HFFc6 (cell line): ENCODE results near the gene VSIR. TPM values are rescaled to one million over a fixed set of nuclear protein-coding genes. Genes with fewer than 3 reads are reported as not detected.

ENCODE experiments used
- DNase-seq: peaks from one replicate; pipeline ENCODE4 v3.0.0-alpha.2; 2018
- H3K27ac Mint-ChIP-seq: 2 replicates; pipeline ENCODE4 v1.8.0; 2020; ENCODE audit warnings: mild to moderate bottlenecking, mixed read lengths
- H3K27me3 Mint-ChIP-seq: 2 replicates; pipeline ENCODE4 v1.8.0; 2021; ENCODE audit warnings: mild to moderate bottlenecking, moderate library complexity, mixed read lengths; ENCODE audit not compliant: insufficient read depth
- H3K36me3 Mint-ChIP-seq: 2 replicates; pipeline ENCODE4 v1.8.0; 2021; ENCODE audit warnings: low read depth, mixed read lengths
- H3K4me1 Mint-ChIP-seq: 2 replicates; pipeline ENCODE4 v1.8.0; 2020; ENCODE audit warnings: low read depth, mixed read lengths
- H3K4me3 Mint-ChIP-seq: 2 replicates; pipeline ENCODE4 v1.8.0; 2020; ENCODE audit warnings: mild to moderate bottlenecking, moderate library complexity, mixed read lengths
- H3K9me3 Mint-ChIP-seq: 2 replicates; pipeline ENCODE4 v1.8.0; 2020; ENCODE audit warnings: mild to moderate bottlenecking, mixed read lengths
- total RNA-seq, 6 experiments: library from RNA; stranded (reverse); fragmentation: NEBNext Ultra II Directional; extraction: Animal tissue kit (Norgen Biotek cat#: 25700); gene quantifications; 2 replicates in 1 of 6; 3 replicates in 5 of 6; pipeline ENCODE4 v1.2.3, GENCODE V29; 2021
- TF ChIP-seq, protein P1 (sequence below): fragments of 200-600 bp; sonication (generic); IDR thresholded peaks from 2 replicates; pipeline ENCODE4 v1.5.0; 2021; ENCODE audit warnings: antibody characterized with exemption, mild to moderate bottlenecking

Gene VSIR
- total RNA-seq, 6 experiments from 2014 or later = 24.3 to 36.2 (median 29.0) TPM

DNA sequence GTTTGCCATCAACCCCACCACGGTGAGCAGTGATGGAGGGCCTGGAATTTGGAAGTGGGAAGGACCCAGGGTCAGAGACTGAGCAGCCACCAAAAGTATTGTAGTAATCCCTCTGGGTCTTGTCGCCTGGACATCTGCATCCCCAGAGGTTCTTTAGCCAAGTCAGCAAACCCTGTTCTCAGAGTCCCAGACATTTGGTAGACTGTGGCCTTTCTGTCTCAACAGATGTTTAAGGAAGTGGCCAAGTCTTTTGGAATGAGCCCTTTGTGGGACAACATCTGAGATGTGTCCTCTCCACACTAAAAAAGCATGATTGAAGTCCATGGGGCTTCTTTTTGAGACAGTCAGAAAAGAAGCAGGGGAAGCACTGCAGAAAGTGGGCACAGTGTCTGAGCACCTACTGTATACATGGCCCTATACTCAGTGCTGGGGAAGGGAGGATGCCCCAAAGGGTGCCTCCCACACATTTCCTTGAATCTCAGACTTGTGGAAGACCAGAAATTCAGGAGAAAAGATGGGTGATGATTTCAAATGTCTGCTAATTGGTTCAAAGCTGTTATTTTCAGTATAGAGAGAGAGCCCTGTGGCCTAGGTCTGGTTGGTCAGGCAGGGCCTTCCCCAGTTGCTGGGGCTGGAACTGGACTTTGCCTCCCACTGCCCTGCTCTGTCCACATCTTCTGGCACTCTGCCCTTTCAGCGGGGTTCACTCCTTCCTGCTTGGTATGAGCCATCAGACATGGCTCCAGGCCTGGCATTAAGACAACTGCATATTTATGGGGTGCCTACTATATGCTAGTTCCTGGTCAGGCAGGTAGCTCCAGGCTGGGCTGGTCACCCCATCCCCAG lies 26.5 kb upstream of the VSIR start:
- no peaks in the 10 kb centered on the region for H3K36me3 Mint-ChIP-seq
- no peak overlapping the region for H3K4me3 Mint-ChIP-seq
- TF ChIP-seq, protein P1, sequence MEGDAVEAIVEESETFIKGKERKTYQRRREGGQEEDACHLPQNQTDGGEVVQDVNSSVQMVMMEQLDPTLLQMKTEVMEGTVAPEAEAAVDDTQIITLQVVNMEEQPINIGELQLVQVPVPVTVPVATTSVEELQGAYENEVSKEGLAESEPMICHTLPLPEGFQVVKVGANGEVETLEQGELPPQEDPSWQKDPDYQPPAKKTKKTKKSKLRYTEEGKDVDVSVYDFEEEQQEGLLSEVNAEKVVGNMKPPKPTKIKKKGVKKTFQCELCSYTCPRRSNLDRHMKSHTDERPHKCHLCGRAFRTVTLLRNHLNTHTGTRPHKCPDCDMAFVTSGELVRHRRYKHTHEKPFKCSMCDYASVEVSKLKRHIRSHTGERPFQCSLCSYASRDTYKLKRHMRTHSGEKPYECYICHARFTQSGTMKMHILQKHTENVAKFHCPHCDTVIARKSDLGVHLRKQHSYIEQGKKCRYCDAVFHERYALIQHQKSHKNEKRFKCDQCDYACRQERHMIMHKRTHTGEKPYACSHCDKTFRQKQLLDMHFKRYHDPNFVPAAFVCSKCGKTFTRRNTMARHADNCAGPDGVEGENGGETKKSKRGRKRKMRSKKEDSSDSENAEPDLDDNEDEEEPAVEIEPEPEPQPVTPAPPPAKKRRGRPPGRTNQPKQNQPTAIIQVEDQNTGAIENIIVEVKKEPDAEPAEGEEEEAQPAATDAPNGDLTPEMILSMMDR = no peak
- no peak for DNase-seq
- no peaks in the 10 kb centered on the region for H3K9me3 Mint-ChIP-seq
- H3K4me1 Mint-ChIP-seq = no peaks in the 10 kb centered on the region
- no peak overlapping the region for H3K27ac Mint-ChIP-seq
- H3K27me3 Mint-ChIP-seq = peaks cover 33% of the 10 kb centered on the region

DNA sequence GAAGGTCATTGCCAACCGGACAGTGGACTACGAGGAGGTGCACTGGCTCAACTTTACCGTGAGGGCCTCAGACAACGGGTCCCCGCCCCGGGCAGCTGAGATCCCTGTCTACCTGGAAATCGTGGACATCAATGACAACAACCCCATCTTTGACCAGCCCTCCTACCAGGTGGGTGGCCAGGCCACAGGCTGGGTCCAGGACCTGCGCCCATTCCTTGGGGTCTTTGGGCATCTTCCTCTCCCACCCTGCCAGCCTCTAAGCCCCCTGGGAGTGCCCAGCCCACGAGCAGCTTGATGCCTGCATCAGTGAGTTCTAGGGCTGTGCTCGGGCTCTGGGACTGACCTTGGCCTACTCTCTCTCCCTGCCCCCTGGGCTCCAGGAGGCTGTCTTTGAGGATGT lies 25.8 kb upstream of the VSIR start:
- Mint-ChIP-seq H3K27me3 (peaks cover 27% of the 10 kb centered on the region), H3K36me3 (no peaks in the 10 kb centered on the region), H3K9me3 (no peaks in the 10 kb centered on the region), H3K4me1 (no peaks in the 10 kb centered on the region), H3K4me3 (no peak overlapping the region), H3K27ac (no peak overlapping the region)
- TF ChIP-seq, protein P1 = no peak
- no peak for DNase-seq

DNA sequence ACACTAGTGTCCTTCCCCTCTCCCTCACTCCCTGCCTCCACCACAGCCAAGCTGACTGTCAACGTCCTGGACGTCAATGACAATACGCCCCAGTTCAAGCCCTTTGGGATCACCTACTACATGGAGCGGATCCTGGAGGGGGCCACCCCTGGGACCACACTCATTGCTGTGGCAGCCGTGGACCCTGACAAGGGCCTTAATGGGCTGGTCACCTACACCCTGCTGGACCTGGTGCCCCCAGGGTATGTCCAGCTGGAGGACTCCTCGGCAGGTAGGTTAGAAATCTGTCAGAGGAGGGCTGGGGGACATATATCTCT lies 24.9 kb upstream of the VSIR start:
- no peak overlapping the region for H3K4me3 Mint-ChIP-seq
- TF ChIP-seq, protein P1 = no peak
- no peak for DNase-seq
- no peaks in the 10 kb centered on the region for H3K4me1 Mint-ChIP-seq
- no peak overlapping the region for H3K27ac Mint-ChIP-seq
- H3K9me3 Mint-ChIP-seq = no peaks in the 10 kb centered on the region
- H3K36me3 Mint-ChIP-seq = no peaks in the 10 kb centered on the region
- H3K27me3 Mint-ChIP-seq = peaks cover 24% of the 10 kb centered on the region

DNA sequence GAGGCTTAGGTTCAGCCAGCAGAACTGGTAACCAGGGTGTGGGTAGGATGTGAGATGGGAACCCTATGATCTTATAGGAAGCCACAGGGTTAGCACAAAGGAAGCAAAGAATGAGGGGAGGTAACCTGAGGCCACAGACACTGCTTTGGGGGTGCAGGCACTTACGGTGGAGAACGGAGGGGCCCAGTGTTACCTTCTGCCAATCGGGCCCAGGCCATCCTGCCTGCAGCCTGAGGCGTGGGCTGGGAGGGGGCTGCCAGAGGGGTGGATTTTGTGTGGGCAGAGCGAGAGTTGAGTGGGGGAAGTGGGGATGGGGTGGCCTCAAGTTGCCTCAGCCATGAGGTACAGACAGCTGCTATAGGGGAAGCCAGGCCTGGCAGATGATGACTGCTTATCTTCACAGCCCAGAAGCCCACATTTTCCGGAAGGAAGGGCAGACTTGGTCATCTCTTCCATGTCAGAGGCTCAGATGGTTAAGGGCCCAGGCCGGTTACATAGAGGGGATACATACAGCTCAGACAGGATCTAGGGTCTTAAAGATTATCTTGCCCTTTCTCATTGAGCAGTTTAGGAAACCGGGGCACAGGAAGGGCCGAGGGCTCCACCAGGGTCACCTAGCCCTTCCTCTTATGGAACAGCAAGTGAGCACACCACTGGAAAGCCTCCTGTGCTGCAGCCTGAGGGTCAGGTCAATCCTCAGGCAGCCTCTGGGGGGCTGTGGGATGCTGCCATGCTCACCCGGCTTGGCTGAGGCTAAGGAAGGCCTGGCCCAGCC lies 24.4 kb upstream of the VSIR start:
- TF ChIP-seq, protein P1 = no peak
- peaks cover 20% of the 10 kb centered on the region for H3K27me3 Mint-ChIP-seq
- no peak overlapping the region for H3K4me3 Mint-ChIP-seq
- no peaks in the 10 kb centered on the region for H3K4me1 Mint-ChIP-seq
- no peak for DNase-seq
- H3K9me3 Mint-ChIP-seq = no peaks in the 10 kb centered on the region
- no peak overlapping the region for H3K27ac Mint-ChIP-seq
- no peaks in the 10 kb centered on the region for H3K36me3 Mint-ChIP-seq

DNA sequence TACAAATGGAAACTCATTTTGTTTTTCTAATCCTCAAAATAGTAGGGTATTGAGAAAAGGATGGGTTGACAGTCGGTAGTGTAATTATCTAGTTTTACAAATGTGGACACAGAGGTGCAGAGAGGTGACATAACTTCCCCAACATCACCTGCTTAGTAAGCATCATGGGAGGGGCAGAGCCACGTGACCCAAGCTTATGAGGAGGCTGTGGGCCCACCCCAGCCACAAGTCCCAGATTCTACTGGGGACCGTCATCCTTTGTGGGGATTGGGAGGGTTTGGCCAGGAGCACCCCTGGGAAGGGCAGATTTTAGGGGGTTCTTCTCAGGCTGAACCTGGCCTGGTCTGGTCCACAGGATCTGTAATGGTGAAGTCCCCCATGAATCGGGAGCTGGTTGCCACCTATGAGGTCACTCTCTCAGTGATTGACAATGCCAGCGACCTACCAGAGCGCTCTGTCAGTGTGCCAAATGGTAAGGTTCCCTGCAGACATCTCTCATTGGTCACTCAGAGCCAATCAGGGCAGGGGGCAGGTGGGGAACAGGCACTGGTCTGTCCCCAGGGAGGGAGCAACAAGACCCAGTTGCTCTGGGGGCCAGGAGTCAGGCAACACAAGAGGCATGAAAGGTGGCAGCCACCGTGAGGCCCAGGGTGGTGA lies 23.6 kb upstream of the VSIR start:
- no peak for DNase-seq
- TF ChIP-seq, protein P1 = no peak
- Mint-ChIP-seq H3K4me3 (no peak overlapping the region), H3K4me1 (no peaks in the 10 kb centered on the region), H3K27me3 (peaks cover 16% of the 10 kb centered on the region), H3K36me3 (no peaks in the 10 kb centered on the region), H3K27ac (no peak overlapping the region), H3K9me3 (no peaks in the 10 kb centered on the region)
